ENCODE measurements around the gene CDH13.

CDH13 gene

GRCh38 chr16:82653550-82654511 lies 27.1 kb downstream of the CDH13 start:
- peak; percentile 85 for DNase-seq

GRCh38 chr16:82655072-82655714 lies 28.4 kb downstream of the CDH13 start:
- DNase-seq = peak; percentile 89

- DNase-seq = no peak
These were observed 29.1 kb downstream of the CDH13 start for GRCh38 chr16:82655720-82656490.

- DNase-seq = no peak
These were observed 30.5 kb downstream of the CDH13 start for GRCh38 chr16:82657239-82657638.

- DNase-seq = no peak
These were observed 31.0 kb downstream of the CDH13 start for GRCh38 chr16:82657786-82658185.

GRCh38 chr16:82658796-82659195 lies 32.0 kb downstream of the CDH13 start:
- no peak for DNase-seq

- peak; percentile 35 for DNase-seq
These were observed 33.4 kb downstream of the CDH13 start for GRCh38 chr16:82660075-82660645.

GRCh38 chr16:82660966-82661365 lies 34.2 kb downstream of the CDH13 start:
- DNase-seq = no peak

- no peak for DNase-seq
These were observed 37.4 kb downstream of the CDH13 start for GRCh38 chr16:82664181-82664580.

- no peak for DNase-seq
These were observed 38.3 kb downstream of the CDH13 start for GRCh38 chr16:82665025-82665424.

GRCh38 chr16:82667437-82667836 lies 40.7 kb downstream of the CDH13 start:
- DNase-seq = no peak

GRCh38 chr16:82668094-82668493 lies 41.3 kb downstream of the CDH13 start:
- DNase-seq = no peak

GRCh38 chr16:82671741-82672140 lies 45.0 kb downstream of the CDH13 start:
- DNase-seq = peak; percentile 17

GRCh38 chr16:82672676-82673075 lies 45.9 kb downstream of the CDH13 start:
- DNase-seq = no peak

- DNase-seq = no peak
These were observed 48.5 kb downstream of the CDH13 start for GRCh38 chr16:82675300-82675699.

- no peak for DNase-seq
These were observed 54.8 kb downstream of the CDH13 start for GRCh38 chr16:82681592-82681991.

GRCh38 chr16:82682767-82683166 lies 56.0 kb downstream of the CDH13 start:
- no peak for DNase-seq

GRCh38 chr16:82684256-82684655 lies 57.5 kb downstream of the CDH13 start:
- DNase-seq = no peak

GRCh38 chr16:82685526-82685925 lies 58.8 kb downstream of the CDH13 start:
- DNase-seq = no peak

GRCh38 chr16:82694239-82694874 lies 67.6 kb downstream of the CDH13 start:
- no peak for DNase-seq

GRCh38 chr16:82695806-82696205 lies 69.0 kb downstream of the CDH13 start:
- DNase-seq = no peak

GRCh38 chr16:82699260-82699659 lies 72.5 kb downstream of the CDH13 start:
- DNase-seq = no peak

Data from activated CD4-positive, alpha-beta T cell treated with anti-CD3 and anti-CD28 coated beads, Interleukin-2, amount 50 U/mL, for 16 hours (primary cell).